Omental fat pad (tissue), 4 donors: Measurements from ENCODE around the gene PROC. TPM values are rescaled to one million over a fixed set of nuclear protein-coding genes. Genes with fewer than 3 reads are reported as not detected.
A peak's percentile ranks its signal among the peaks of the same experiment; 100 is the strongest.
"Not testable (repeated sequence)": the region's sequence is repeated elsewhere in the genome, so short reads cannot be mapped to it uniquely, and the experiment has no call there.

ENCODE experiments used
- ATAC-seq: fragments of 150-250 bp; one replicate; pipeline ENCODE4 v1.9.1; 2016; ENCODE audit warnings: mild to moderate bottlenecking, moderate library complexity; ENCODE audit not compliant: low FRiP score
- DNase-seq: peaks from one replicate; pipeline ENCODE4 v3.0.0-alpha.2; 2019; ENCODE audit warnings: low spot score
- total RNA-seq, 4 donors: library from RNA; depleted of rRNA; stranded (reverse); fragments of >200 nt; gene quantifications; one replicate each; pipeline ENCODE4 v1.1.0, GENCODE V29; 2016
- TF ChIP-seq, protein P1 (sequence below), 3 donors: fragments of 450-650 bp; IDR thresholded peaks; one replicate each; pipeline ENCODE4 v1.5.1; 2016 to 2017; ENCODE audit warnings: antibody characterized with exemption in 3 of 3, mild to moderate bottlenecking in 3 of 3, moderate library complexity in 2 of 3

The PROC gene
- total RNA-seq, 4 donors from 2014 or later, result not detected

DNA sequence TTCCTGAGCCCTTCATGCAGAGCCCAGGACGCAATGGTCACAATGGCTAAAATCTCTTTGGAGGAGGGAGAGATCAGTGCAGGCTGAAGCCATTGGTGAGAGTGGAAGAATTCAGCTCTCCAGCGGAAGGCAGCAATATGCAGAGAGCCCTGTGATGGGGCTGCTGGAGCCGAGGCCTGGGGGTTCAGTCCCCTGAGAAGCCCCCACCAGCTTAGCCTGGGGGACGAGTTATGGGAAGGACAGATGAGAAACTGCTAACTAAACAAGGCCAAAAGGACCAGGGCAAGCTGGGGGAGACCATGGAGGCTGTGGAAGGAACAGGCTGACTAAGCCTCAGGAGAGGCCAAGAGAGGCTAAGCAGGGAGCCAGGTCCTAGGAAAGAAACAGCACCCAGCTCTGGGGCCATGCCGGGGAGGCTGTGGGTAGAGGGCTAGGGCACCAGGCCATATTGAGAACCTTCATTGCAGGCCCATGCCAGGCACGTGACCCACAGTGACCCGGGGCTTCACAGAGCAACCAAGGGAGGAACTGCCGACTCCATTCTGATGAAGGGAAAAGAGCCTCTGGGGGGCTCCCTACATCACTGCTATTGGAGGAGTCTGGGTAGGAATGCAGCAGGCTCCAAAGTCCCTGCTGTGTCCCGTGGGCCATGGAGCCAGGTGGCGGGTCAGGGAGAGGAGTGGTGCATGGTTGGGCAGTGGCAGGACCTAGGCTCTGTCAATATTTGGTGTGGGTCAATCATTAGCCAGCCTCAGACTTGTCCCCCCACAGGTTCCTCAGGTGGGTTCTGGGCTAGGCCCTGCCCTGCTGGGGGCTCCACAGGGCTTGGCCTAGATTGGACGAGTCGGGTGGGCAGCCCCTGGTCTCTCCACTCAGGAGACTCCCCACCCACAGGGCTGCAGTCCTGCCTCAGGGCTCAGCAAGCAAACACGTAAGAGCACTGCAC lies 19.8 kb downstream of the PROC start:
- peak; percentile 14 for ATAC-seq
- TF ChIP-seq, protein P1, sequence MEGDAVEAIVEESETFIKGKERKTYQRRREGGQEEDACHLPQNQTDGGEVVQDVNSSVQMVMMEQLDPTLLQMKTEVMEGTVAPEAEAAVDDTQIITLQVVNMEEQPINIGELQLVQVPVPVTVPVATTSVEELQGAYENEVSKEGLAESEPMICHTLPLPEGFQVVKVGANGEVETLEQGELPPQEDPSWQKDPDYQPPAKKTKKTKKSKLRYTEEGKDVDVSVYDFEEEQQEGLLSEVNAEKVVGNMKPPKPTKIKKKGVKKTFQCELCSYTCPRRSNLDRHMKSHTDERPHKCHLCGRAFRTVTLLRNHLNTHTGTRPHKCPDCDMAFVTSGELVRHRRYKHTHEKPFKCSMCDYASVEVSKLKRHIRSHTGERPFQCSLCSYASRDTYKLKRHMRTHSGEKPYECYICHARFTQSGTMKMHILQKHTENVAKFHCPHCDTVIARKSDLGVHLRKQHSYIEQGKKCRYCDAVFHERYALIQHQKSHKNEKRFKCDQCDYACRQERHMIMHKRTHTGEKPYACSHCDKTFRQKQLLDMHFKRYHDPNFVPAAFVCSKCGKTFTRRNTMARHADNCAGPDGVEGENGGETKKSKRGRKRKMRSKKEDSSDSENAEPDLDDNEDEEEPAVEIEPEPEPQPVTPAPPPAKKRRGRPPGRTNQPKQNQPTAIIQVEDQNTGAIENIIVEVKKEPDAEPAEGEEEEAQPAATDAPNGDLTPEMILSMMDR (IDR thresholded peaks at IDR 0.05), result no peak
- no peak for DNase-seq

DNA sequence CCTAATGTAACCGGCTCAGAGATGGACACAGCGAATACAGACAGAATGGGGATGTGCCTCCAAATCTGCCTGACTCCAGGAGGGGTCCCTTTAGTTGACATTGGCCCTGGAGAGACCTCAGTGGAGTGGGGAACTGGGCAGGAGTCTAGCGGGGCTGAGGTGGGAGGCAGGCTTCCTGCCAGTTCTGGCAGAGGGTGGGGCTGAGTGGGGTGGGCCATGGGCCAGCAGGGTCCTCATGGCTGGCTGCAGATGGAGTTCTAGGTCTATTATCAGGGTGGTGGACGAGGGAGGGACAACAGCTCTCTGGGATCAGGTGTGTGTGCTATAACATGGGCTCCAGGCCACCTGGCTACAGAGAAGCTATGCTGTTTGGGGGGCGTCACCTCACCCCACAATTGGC lies 21.1 kb downstream of the PROC start:
- TF ChIP-seq, protein P1 (IDR thresholded peaks at IDR 0.05), result no peak
- DNase-seq (no peak), ATAC-seq (no peak)

DNA sequence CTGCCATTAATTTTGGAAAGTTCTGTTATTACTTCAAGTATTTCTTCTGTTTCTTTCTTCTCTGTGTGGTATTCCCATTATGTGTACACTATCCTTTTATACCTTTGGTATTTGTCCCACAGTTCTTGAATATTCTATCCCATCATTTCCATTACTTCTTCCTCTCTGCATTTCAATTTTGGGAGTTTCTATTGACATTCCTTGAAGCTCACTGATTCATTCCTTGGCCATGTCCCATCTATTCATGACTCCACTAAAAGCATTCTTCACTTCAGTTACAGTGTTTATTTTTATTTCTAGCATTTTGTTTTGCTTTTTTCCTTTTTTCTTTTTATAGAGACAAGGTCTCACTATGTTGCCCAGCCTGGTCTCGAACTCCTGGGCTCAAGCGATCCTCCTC lies 30.3 kb downstream of the PROC start:
- TF ChIP-seq, protein P1 (IDR thresholded peaks at IDR 0.05), result no peak
- no peak for DNase-seq
- ATAC-seq, result no peak

DNA sequence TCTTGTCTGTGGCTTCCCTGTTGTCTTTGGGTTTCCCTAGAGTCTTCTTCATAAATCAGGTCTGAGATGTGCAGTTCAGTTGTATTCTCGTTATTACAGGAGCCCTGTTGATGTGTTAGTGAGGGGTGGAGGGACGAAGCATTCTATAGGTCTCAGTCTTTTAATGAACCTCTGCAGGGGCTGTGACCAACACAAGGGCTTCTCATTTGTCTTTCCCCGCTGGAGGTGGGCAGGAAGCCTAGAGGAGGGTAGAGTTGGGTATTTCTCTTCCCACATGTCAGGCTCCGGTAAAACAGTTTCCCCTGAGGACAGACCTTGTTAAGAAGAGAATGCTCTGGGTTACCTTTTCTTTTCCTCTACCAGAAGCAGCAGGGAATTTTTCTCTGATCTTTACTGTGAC lies 31.2 kb downstream of the PROC start:
- no peak for DNase-seq
- ATAC-seq, result no peak
- TF ChIP-seq, protein P1 (IDR thresholded peaks at IDR 0.05), result no peak

DNA sequence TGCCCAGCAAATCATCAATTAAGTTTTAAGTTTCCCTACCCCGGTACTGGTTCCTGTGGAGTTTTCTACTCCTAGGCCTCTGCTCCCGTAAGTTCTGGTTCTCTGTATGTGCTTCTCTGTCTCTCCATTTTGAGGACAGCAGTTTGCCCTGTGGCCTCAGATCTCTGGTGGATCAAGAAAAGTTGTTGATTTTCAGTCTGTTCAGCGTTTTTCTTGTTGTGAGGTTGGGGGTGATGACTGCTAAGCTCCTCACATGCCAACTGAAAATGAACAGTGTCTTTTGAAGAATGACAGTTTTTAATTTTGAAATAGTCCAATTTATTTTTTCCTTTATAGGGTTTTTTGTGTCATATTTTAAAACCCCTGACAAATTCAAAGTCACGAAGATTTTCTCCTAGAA lies 31.7 kb downstream of the PROC start:
- DNase-seq (no peak), ATAC-seq (no peak)
- TF ChIP-seq, protein P1 (IDR thresholded peaks at IDR 0.05), result no peak

DNA sequence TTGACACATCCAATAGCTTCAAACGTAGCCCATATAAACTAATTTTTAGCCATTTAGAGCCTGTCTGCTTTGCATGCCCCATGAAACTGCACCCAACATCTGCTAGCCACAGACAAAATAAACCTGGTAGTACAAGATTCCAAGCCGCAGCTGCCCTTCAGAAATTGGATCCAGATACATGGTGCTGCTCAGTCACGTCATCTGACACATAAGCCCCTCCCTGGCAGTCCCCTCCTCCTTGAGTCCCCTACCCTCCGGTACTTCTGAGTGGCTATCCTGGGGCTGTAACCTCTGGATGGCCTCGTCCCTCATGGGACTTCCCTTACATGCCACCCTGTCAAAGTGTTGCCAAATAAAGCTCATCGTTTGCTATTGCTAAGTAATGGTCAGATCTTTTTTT lies 33.8 kb downstream of the PROC start:
- TF ChIP-seq, protein P1 (IDR thresholded peaks at IDR 0.05), result no peak
- no peak for DNase-seq
- ATAC-seq, result no peak

DNA sequence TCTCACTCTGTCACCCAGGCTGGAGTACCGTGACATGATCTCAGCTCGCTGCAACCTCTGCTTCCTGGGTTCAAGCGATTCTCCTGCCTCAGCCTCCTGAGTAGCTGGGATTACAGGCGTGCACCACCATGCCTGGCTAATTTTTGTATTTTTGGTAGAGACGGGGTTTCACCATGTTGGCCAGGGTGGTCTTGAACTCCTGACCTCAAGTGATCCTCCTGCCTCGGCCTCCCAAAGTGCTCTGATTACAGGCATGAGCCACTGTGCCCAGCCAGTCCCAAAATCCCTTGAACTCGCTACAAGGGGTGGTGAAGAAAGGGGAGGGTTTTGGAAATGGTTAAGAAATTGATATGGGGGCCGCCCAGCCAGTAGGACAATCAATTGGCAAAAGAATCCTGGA lies 34.2 kb downstream of the PROC start:
- ATAC-seq, DNase-seq: not testable (repeated sequence)
